COR-L47 (cell line): Measurements from ENCODE around the gene EVPL.

Experiments
- DNase-seq: peaks from one replicate; lab custom pipeline; 2025; lab: John Stamatoyannopoulos, UW

Gene EVPL

DNA sequence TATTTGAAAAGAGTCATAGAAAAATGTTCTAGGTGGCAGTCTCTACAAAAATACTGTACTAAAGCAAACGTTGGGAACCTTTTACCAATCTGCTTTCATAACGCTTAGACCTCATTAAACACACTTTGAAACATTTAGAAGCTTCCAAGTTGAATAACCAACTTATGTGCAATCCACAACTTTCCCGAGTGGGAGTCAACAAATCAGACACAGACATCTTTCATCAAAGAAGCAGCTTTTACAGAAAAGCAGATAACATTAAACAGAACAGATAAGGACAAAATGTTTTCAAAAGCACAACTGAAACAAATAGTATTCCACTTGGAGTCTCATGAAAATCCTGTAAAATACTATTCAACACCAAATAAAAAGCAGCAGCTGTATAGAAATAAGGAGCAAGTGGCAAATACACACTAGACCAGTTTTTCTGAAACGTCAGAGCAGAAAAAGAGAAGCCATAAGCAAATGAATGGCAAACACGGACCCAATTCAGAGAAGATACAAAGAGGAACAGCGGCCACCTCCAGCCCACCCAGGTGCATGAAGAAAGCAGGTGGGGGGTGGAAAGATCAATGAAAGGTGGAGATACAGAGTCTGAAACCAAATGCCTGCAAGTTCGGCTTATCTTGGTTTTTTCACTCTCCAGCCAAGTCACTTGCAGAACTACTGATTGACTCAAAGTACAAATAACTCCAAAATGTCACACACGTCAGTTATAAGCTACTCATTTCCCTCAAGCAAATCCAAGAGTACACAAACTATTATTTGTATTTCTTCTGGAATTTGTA lies 67.9 kb downstream of the EVPL start:
- DNase-seq, result no peak
